Cerebellar nuclear complex (tissue), 1 donor: Measurements from ENCODE around the gene GSTA1.
"Not testable (repeated sequence)": the region's sequence is repeated elsewhere in the genome, so short reads cannot be mapped to it uniquely, and the experiment has no call there.

Experiments
- DNase-seq, 2 experiments: peaks; one replicate each; lab custom pipeline; 2025; lab: John Stamatoyannopoulos, UW

The GSTA1 gene

DNA sequence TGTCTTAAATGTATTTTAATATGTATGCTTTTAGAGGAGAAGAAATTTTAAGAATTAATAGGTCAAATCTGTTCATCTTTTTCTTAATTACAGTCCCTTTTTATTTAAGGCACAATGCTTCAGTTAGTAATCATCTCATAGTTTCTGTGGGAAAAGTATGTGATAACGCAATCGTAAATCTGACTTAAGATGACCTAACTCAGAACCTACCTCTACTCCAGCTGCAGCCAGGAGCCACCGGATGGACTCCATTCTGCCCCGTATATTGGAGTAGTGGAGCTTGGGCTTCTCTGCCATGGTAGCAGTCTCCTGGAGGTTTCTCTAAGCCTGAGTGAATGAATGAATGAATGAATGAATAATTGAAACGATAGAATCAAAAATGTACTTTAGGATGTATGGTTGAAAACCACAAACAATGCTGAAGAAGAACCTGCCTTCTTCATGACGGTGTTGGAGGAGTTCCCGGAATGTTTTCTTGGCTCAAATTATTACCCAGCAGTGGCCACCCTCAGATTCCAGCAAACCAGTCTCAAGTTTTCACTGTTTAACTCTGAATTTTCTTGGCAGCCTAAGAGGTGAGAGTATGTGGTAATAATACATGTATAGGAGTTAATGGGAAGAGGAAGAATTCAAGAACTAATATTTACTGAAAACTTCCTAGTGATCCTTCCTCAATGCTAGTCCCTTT, 45.8 kb downstream of the GSTA1 start:
- DNase-seq = not testable (repeated sequence)

GRCh38 chr6:52754443-52754842, 49.2 kb downstream of the GSTA1 start:
- no peak for DNase-seq

GRCh38 chr6:52753137-52753536, 50.5 kb downstream of the GSTA1 start:
- DNase-seq = not testable (repeated sequence)

GRCh38 chr6:52752310-52752709, 51.3 kb downstream of the GSTA1 start:
- DNase-seq = no peak

- DNase-seq = no peak
Observed at GRCh38 chr6:52749556-52750152, 54.0 kb downstream of the GSTA1 start.

GRCh38 chr6:52747301-52747700, 56.3 kb downstream of the GSTA1 start:
- not testable (repeated sequence) for DNase-seq

GRCh38 chr6:52746213-52746612, 57.4 kb downstream of the GSTA1 start:
- DNase-seq = no peak

- DNase-seq = no peak
Observed at GRCh38 chr6:52745764-52746201, 57.8 kb downstream of the GSTA1 start.

DNA sequence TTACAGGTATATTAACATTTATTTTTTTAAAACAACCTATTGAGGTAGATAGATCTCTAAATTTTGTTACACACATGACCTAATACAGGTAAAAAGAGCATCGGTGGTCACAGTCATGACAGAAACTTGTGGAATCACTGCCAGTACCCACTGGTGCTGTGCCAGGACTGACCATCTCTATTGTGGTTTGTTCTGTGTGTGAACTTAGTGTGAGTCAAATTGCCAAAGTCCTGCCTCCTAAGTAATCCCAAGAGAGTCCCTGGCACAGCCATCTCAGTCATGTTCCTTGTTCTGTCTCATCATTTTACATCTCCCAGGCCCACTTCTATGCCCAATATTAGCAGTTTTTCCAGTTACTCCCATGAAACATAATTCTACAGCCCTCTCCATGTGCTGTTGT, 61.7 kb downstream of the GSTA1 start:
- DNase-seq = no peak
